Panc1 (cell line): ENCODE results near the gene SCGB1A1.

Experiments
- POLR2AphosphoS5 ChIP-seq: IDR thresholded peaks from 2 replicates; pipeline ENCODE4 v1.6.1; 2012; ENCODE audit warnings: mild to moderate bottlenecking, low read depth, low read length, moderate library complexity
- SIN3A ChIP-seq: IDR thresholded peaks from 2 replicates; pipeline ENCODE4 v1.6.1; 2012; ENCODE audit warnings: low read depth, mild to moderate bottlenecking, low read length, moderate library complexity, borderline replicate concordance; ENCODE audit not compliant: insufficient read depth
- TCF7L2 ChIP-seq: IDR thresholded peaks from 2 replicates; pipeline ENCODE4 v1.6.1; 2011; ENCODE audit warnings: mild to moderate bottlenecking, low read depth, low read length, inconsistent platforms
- TF ChIP-seq, protein P1 (sequence below): fragments of 450-650 bp; IDR thresholded peaks from 2 replicates; pipeline ENCODE4 v1.5.1; 2017; ENCODE audit warnings: mild to moderate bottlenecking
- TF ChIP-seq, protein P2 (sequence below), 2 experiments: IDR thresholded peaks; 2 replicates each; pipeline ENCODE4 v1.6.1; 2011 to 2012; ENCODE audit warnings: low read depth in 2 of 2, control low read depth in 1 of 2, low read length in 1 of 2, mild to moderate bottlenecking in 1 of 2, moderate library complexity in 1 of 2; ENCODE audit not compliant: insufficient read depth in 1 of 2

- TF ChIP-seq, protein P1, sequence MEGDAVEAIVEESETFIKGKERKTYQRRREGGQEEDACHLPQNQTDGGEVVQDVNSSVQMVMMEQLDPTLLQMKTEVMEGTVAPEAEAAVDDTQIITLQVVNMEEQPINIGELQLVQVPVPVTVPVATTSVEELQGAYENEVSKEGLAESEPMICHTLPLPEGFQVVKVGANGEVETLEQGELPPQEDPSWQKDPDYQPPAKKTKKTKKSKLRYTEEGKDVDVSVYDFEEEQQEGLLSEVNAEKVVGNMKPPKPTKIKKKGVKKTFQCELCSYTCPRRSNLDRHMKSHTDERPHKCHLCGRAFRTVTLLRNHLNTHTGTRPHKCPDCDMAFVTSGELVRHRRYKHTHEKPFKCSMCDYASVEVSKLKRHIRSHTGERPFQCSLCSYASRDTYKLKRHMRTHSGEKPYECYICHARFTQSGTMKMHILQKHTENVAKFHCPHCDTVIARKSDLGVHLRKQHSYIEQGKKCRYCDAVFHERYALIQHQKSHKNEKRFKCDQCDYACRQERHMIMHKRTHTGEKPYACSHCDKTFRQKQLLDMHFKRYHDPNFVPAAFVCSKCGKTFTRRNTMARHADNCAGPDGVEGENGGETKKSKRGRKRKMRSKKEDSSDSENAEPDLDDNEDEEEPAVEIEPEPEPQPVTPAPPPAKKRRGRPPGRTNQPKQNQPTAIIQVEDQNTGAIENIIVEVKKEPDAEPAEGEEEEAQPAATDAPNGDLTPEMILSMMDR = no peak
- no peak for TF ChIP-seq POLR2AphosphoS5
- TF ChIP-seq, protein P2, sequence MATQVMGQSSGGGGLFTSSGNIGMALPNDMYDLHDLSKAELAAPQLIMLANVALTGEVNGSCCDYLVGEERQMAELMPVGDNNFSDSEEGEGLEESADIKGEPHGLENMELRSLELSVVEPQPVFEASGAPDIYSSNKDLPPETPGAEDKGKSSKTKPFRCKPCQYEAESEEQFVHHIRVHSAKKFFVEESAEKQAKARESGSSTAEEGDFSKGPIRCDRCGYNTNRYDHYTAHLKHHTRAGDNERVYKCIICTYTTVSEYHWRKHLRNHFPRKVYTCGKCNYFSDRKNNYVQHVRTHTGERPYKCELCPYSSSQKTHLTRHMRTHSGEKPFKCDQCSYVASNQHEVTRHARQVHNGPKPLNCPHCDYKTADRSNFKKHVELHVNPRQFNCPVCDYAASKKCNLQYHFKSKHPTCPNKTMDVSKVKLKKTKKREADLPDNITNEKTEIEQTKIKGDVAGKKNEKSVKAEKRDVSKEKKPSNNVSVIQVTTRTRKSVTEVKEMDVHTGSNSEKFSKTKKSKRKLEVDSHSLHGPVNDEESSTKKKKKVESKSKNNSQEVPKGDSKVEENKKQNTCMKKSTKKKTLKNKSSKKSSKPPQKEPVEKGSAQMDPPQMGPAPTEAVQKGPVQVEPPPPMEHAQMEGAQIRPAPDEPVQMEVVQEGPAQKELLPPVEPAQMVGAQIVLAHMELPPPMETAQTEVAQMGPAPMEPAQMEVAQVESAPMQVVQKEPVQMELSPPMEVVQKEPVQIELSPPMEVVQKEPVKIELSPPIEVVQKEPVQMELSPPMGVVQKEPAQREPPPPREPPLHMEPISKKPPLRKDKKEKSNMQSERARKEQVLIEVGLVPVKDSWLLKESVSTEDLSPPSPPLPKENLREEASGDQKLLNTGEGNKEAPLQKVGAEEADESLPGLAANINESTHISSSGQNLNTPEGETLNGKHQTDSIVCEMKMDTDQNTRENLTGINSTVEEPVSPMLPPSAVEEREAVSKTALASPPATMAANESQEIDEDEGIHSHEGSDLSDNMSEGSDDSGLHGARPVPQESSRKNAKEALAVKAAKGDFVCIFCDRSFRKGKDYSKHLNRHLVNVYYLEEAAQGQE (IDR thresholded peaks at IDR 0.05; ENCODE audit: insufficient read depth in 1 of 2, low read depth in 2 of 2, low read length in 1 of 2) = no peak
- TF ChIP-seq TCF7L2 = no peak
- no peak for TF ChIP-seq SIN3A
Measured at GRCh38 chr11:62430425-62430824, 11.6 kb downstream of the SCGB1A1 start.
